Suprapubic skin (tissue), 3 donors: ENCODE results near the gene ASNS.

Source experiments
- EP300 ChIP-seq: sonication (generic); formaldehyde crosslinking; IDR thresholded peaks from one replicate; pipeline ENCODE4 v1.6.1; 2017; ENCODE audit warnings: antibody characterized with exemption
- POLR2A ChIP-seq, 2 donors: fragments of 450-650 bp; IDR thresholded peaks; one replicate each; pipeline ENCODE4 v1.6.1; 2017; ENCODE audit warnings: antibody characterized with exemption in 2 of 2, mild to moderate bottlenecking in 2 of 2, moderate library complexity in 2 of 2
- TF ChIP-seq, protein P1 (sequence below), 2 donors: fragments of 200-600 bp in 1 of 2; fragments of 450-650 bp in 1 of 2; sonication (generic) in 1 of 2; IDR thresholded peaks; one replicate each; pipeline ENCODE4 v1.5.1; 2016 to 2019; ENCODE audit warnings: antibody characterized with exemption in 2 of 2, mild to moderate bottlenecking in 1 of 2, moderate library complexity in 1 of 2

DNA sequence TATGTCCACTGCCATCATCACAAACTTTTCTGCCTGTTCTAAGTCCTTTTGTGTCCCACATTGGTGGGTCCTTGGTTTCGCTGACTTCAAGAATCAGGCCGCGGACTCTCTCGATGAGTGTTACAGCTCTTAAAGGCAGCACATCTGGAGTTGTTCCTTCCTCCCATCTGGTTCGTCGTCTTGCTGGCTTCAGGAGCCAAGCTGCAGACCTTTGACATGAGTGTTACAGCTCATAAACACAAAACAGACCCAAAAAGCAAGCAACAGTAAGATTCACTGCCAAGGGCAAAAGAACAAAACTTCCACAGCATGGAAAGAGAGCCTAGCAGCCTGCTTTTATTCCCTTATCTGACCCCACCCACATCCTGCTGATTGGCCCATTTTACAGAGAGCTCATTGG is 30.2 kb downstream of the ASNS start:
- TF ChIP-seq, protein P1, sequence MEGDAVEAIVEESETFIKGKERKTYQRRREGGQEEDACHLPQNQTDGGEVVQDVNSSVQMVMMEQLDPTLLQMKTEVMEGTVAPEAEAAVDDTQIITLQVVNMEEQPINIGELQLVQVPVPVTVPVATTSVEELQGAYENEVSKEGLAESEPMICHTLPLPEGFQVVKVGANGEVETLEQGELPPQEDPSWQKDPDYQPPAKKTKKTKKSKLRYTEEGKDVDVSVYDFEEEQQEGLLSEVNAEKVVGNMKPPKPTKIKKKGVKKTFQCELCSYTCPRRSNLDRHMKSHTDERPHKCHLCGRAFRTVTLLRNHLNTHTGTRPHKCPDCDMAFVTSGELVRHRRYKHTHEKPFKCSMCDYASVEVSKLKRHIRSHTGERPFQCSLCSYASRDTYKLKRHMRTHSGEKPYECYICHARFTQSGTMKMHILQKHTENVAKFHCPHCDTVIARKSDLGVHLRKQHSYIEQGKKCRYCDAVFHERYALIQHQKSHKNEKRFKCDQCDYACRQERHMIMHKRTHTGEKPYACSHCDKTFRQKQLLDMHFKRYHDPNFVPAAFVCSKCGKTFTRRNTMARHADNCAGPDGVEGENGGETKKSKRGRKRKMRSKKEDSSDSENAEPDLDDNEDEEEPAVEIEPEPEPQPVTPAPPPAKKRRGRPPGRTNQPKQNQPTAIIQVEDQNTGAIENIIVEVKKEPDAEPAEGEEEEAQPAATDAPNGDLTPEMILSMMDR (IDR thresholded peaks at IDR 0.05) = no peak
- no peak for TF ChIP-seq POLR2A (IDR thresholded peaks at IDR 0.05)
- no peak for TF ChIP-seq EP300
